Measurements from ENCODE around the gene MATK.

Gene MATK

DNA sequence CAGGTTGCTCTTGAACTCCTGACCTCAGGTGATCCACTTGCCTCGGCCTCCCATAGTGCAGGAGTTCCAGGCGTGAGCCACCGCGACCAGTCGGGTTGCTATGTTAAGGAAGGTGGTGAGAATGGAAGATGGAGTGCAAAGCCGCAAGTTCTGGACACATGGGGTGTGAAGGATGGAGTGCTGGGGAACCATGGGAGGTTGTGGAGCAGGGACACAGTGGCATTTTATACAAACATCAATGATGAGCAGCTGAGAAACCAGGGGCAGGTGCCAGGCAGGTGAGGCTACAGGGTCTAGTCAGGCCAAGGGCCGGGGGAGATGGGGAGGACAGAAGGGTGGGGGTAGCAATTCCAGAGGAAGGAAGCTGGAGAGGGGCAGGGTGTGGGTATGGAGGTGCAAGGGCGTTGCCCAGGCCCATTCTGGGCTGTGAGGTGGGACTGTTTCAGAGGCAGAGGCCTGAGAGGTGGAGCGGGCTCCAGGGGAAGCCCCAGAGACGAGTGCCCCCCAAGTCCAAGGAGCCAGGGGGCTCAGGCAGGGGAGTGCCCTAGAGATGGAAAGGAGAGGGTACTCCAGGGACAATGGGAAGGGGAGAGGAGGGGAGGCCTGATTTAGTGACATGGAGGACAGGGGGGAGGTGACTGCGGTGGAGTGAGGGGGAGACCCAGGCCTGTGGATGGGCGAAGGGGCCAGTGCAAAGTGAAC, 12.2 kb downstream of the MATK start:
- H3K4me3 ChIP-seq (ENCODE audit: low read depth, low read length): no peak overlapping the region
- DNase-seq (ENCODE audit: low read depth): no peak
- in situ Hi-C loops (cut with HindIII; ENCODE audit: low sequenced_read_pairs): no loop called here
- TF ChIP-seq, protein P1, sequence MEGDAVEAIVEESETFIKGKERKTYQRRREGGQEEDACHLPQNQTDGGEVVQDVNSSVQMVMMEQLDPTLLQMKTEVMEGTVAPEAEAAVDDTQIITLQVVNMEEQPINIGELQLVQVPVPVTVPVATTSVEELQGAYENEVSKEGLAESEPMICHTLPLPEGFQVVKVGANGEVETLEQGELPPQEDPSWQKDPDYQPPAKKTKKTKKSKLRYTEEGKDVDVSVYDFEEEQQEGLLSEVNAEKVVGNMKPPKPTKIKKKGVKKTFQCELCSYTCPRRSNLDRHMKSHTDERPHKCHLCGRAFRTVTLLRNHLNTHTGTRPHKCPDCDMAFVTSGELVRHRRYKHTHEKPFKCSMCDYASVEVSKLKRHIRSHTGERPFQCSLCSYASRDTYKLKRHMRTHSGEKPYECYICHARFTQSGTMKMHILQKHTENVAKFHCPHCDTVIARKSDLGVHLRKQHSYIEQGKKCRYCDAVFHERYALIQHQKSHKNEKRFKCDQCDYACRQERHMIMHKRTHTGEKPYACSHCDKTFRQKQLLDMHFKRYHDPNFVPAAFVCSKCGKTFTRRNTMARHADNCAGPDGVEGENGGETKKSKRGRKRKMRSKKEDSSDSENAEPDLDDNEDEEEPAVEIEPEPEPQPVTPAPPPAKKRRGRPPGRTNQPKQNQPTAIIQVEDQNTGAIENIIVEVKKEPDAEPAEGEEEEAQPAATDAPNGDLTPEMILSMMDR (IDR thresholded peaks at IDR 0.05; ENCODE audit: low read depth, low read length, missing control alignments): no peak

DNA sequence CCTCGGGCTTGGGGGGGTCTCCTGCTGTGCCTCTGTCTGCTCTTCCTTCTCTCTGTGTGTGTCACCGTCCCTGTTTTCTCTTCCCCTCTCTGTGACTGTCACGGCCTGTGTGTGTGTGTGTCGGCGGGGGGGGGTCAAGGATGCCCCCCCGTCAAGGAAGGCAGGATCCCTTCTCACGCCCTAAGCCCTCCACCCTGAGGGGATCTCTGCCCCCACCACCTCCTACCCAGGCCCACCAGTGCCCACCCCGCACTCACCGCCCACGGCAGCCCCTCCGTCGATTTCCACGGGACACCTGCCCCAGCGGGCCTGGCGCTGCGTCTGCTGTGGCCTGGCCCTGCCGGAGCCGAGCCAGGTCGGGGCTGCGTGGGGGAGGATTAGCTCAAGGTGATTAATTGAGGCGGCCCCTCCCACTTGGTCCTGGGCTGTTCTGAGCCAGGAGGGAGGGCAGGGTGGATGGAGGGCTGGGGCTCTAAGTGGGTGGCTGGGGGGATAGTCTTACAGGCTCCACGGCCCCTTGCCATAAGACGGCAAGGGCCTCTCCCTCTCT, 14.2 kb downstream of the MATK start, which contains the start of gene RAX2:
TSS of gene RAX2 (minus strand) at position 323 of the 550 bp plus-strand sequence. CDS start 486 bp downstream, outside the sequence.
- in situ Hi-C loops (cut with HindIII; ENCODE audit: low sequenced_read_pairs): no loop called here
- H3K4me3 ChIP-seq (ENCODE audit: low read depth, low read length): no peak within 1 kb of the TSS
- TF ChIP-seq, protein P1 (IDR thresholded peaks at IDR 0.05; ENCODE audit: low read depth, low read length, missing control alignments): no peak
- no peak for DNase-seq (ENCODE audit: low read depth)

DNA sequence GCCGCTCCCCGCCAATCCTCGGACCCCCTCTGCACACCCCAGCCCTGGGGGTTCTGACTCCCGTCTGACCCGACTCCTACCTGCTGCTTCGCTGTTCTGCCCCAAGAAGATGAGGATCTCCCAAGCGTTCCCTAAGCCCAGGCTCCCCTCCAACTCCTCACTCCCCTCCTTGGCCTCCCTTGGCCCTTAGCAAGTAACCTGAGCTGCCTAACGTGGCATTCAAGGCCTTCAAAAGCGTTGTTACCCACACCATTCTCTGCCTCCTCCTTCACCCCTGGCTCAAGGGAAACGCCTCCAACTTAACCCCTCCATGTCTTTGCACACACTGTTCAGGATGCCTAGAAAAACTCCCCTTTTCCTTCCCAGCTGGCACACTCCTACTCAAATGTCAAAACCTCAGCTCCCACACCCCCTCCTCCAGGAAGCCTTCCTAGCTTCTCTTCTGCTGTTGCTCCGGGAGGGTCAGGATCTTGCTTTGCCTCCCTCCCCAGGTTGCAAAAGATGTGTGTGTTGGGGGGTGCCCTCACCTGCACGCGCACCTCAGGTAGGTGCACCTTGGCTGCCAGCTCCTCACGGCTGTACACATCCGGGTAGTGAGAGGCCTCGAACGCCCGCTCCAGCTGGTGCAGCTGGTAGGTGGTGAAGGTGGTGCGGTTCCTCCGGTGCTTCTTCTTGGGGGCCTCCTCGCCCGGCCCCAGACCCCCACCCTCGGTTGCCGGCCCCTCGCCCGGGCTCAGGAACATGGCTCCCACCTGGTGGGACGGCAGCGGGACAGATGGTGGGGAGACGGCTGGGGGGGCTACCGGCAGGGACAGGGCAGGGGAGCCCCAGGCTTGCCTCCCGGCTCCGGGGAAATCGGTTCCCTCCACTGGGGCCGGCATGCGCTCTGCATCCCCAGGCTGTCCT, 14.9 kb downstream of the MATK start:
- TF ChIP-seq, protein P1 (IDR thresholded peaks at IDR 0.05; ENCODE audit: low read depth, low read length, missing control alignments): no peak
- no peak overlapping the region for H3K4me3 ChIP-seq (ENCODE audit: low read depth, low read length)
- DNase-seq (ENCODE audit: low read depth): no peak
- in situ Hi-C loops (cut with HindIII; ENCODE audit: low sequenced_read_pairs): no loop called here

DNA sequence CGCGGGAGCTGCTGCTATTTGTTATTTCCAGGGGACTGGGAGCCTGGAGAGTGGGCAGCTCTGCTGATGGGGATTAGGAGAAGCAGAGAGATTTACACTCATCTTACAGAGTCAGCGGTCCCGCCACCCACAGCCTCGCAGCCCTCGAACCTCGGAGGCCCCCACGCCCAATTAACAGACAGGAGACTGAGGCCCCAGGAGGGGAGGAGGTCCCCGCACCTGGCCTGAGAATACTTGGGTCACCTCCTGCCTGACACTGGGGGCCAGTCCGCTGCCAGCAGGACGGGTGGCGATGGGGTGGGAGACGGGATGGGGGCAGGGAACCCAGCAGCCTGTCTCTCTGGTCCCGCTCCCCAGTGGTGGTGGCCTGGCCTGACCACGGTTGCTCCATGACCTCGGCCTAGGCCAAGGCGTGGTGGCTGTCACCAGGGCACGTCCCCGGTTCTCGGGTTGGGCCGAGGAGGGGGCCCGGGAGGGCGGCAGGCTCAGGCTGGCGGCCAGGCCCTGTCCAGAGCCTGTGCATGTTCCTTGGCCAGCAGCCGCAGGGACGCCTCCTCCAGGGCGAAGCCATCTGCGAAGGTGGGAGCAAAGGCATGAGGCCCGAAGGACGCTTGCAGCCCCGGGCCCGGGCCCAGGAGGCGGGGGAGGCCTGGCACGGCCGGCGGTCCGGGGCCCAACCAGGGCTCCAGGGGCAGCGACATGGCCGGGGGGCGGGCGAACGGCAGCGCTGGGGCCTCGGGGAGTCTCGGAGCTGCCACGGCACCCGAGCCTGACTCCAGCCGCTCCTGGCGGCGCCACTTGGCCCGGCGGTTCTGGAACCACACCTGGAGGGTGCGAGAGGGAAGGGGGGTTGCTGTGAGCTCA, 15.8 kb downstream of the MATK start:
- TF ChIP-seq, protein P1 (IDR thresholded peaks at IDR 0.05; ENCODE audit: low read depth, low read length, missing control alignments): no peak
- in situ Hi-C loops (cut with HindIII; ENCODE audit: low sequenced_read_pairs): no loop called here
- DNase-seq (ENCODE audit: low read depth): no peak
- no peak overlapping the region for H3K4me3 ChIP-seq (ENCODE audit: low read depth, low read length)

DNA sequence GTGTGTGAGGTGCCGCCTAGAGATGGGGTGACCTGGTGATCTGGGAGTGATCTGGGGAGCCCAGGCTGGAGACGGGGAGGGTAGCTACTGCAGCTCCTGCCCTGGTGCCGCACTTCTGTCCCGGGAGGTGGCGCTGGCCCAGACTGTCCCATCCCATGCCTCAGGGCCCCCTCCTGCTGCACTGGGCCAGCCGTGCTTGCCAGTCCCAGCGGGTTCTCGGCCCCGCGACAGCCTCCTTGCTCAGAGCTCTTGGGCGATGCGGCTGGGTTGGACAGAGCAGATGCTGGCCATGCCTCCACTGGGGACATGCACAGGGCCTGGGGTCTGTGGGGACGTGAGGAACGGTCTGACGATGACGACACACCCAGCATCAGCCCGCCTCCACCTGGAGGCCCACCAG, 16.7 kb downstream of the MATK start:
- TF ChIP-seq, protein P1 (IDR thresholded peaks at IDR 0.05; ENCODE audit: low read depth, low read length, missing control alignments): no peak
- no peak overlapping the region for H3K4me3 ChIP-seq (ENCODE audit: low read depth, low read length)
- in situ Hi-C loops (cut with HindIII; ENCODE audit: low sequenced_read_pairs): no loop called here
- DNase-seq (ENCODE audit: low read depth): no peak

DNA sequence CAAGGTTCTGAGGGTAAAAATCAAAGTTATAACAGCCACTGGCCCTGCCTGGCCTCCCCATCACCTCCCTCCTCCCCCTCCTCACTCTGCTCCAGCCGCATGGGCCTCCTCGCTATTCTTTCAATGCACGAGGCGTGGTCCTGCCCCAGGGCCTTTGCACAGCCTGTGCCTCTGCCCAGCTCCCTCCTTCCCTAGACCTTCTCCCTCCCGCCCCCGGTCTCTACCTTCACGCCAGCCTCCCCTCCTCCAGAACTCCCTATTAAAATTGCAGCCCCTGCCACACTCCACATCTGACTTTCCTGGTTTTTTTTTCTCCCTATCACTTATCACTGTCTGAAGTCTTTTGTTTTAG, 17.5 kb downstream of the MATK start:
- TF ChIP-seq, protein P1 (IDR thresholded peaks at IDR 0.05; ENCODE audit: low read depth, low read length, missing control alignments): no peak
- no peak overlapping the region for H3K4me3 ChIP-seq (ENCODE audit: low read depth, low read length)
- DNase-seq (ENCODE audit: low read depth): no peak
- in situ Hi-C loops (cut with HindIII; ENCODE audit: low sequenced_read_pairs): no loop called here

All from astrocyte of the cerebellum (primary cell).